A549 (cell line): ENCODE measurements around the gene CENPX. TPM values are rescaled to one million over a fixed set of nuclear protein-coding genes. Genes with fewer than 3 reads are reported as not detected.
A peak's percentile ranks its signal among the peaks of the same experiment; 100 is the strongest.

Experiments
- ATAC-seq, 2 experiments: fragments of 200-7000 bp in 1 of 2; fragments of >200 bp in 1 of 2; cut with Nextera tagmentation in 1 of 2; cut with Tn5 transposase in 1 of 2; 3 replicates each; pipeline versions ENCODE4 v1.8.0 to v1.9.1; 2018 to 2020; ENCODE audit warnings: mild to moderate bottlenecking in 1 of 2, moderate library complexity in 1 of 2
- CTCF ChIA-PET: fragments of 300-600 bp; sonication (Branson Sonifier 250); formaldehyde crosslinking; extraction: SDS; loops from one replicate; lab custom pipeline; 2021; ENCODE audit warnings: antibody characterized with exemption, inconsistent platforms; lab: Yijun Ruan, JAX
- POLR2A ChIA-PET: fragments of 350-600 bp; formaldehyde crosslinking; extraction: SDS; loops from one replicate; lab custom pipeline; 2021; ENCODE audit warnings: antibody characterized with exemption, inconsistent platforms; lab: Yijun Ruan, JAX
- DNase-seq, 2 experiments: peaks; one replicate each; pipeline versions ENCODE4 v3.0.0 to v3.0.0-alpha.2; 2011 to 2016; ENCODE audit warnings: low read depth in 1 of 2, low spot score in 1 of 2
- FAIRE-seq: peaks from 2 replicates; lab custom pipeline; 2011; peaks lifted over from hg19 to GRCh38; lab: Jason Lieb, UNC
- H3K27ac ChIP-seq, 2 experiments: fragments of >200 bp; sonication (Bioruptor Twin); formaldehyde crosslinking; 3 replicates each; pipeline ENCODE4 v1.5.1; 2016 to 2017
- H3K4me1 ChIP-seq: fragments of >200 bp; sonication (Bioruptor Twin); formaldehyde crosslinking; 3 replicates; pipeline ENCODE4 v1.6.1; 2016
- H3K4me2 ChIP-seq: fragments of >200 bp; sonication (Bioruptor Twin); formaldehyde crosslinking; 3 replicates; pipeline ENCODE4 v1.6.1; 2016
- H3K4me3 ChIP-seq: fragments of >200 bp; sonication (Bioruptor Twin); formaldehyde crosslinking; 3 replicates; pipeline ENCODE4 v1.5.1; 2016
- H3K9me3 ChIP-seq: fragments of >200 bp; sonication (Bioruptor Twin); formaldehyde crosslinking; 3 replicates; pipeline ENCODE4 v1.6.1; 2016
- CBX8 ChIP-seq: fragments of 200-600 bp; sonication (generic); IDR thresholded peaks from 2 replicates; pipeline ENCODE4 v1.6.1; 2016
- CEBPB ChIP-seq, 2 experiments: fragments of >200 bp in 1 of 2; sonication (Bioruptor Twin) in 1 of 2; formaldehyde crosslinking in 1 of 2; IDR thresholded peaks; 2 replicates each; pipeline ENCODE4 v1.6.1; 2012 to 2016
- CHD4 ChIP-seq: fragments of 200-600 bp; sonication (generic); IDR thresholded peaks from 2 replicates; pipeline ENCODE4 v1.6.1; 2016; ENCODE audit warnings: antibody characterized with exemption, mild to moderate bottlenecking, borderline replicate concordance
- EHF ChIP-seq: fragments of 250-450 bp; sonication (Bioruptor Pico); IDR thresholded peaks from 2 replicates; pipeline ENCODE4 v1.5.0; 2020; ENCODE audit warnings: mild to moderate bottlenecking
- EHMT2 ChIP-seq: fragments of 200-600 bp; sonication (generic); IDR thresholded peaks from 2 replicates; pipeline ENCODE4 v1.6.1; 2016; ENCODE audit warnings: antibody characterized with exemption, low read depth, mild to moderate bottlenecking, moderate library complexity
- ESRRA ChIP-seq: fragments of 150-350 bp; IDR thresholded peaks from 2 replicates; pipeline ENCODE4 v1.6.1; 2014; ENCODE audit warnings: mild to moderate bottlenecking, low read length, borderline replicate concordance
- FOXS1 ChIP-seq: fragments of 250-450 bp; sonication (Bioruptor Pico); IDR thresholded peaks from 2 replicates; pipeline ENCODE4 v1.5.0; 2020; ENCODE audit warnings: mild to moderate bottlenecking, moderate library complexity
- HES2 ChIP-seq: fragments of >200 bp; sonication (Bioruptor Twin); formaldehyde crosslinking; IDR thresholded peaks from 2 replicates; pipeline ENCODE4 v1.6.1; 2016
- HOXB13 ChIP-seq: fragments of 250-450 bp; sonication (Bioruptor Pico); IDR thresholded peaks from 2 replicates; pipeline ENCODE4 v1.5.0; 2020; ENCODE audit warnings: low read depth, mild to moderate bottlenecking, moderate library complexity
- JUN ChIP-seq, 2 experiments: fragments of >200 bp; sonication (Bioruptor Twin); formaldehyde crosslinking; IDR thresholded peaks; 2 replicates in 1 of 2; 3 replicates in 1 of 2; pipeline ENCODE4 v1.6.1; 2016 to 2017
- KDM1A ChIP-seq: fragments of 200-600 bp; sonication (generic); IDR thresholded peaks from 2 replicates; pipeline ENCODE4 v1.6.1; 2016; ENCODE audit warnings: low read depth, mild to moderate bottlenecking
- MAX ChIP-seq: IDR thresholded peaks from 2 replicates; pipeline ENCODE4 v1.6.1; 2012
- MYC ChIP-seq: IDR thresholded peaks from 2 replicates; pipeline ENCODE4 v1.6.1; 2012; ENCODE audit warnings: mild to moderate bottlenecking, inconsistent platforms, low read length, improper control_type of control experiment, borderline replicate concordance
- POLR2A ChIP-seq: IDR thresholded peaks from 2 replicates; pipeline ENCODE4 v1.6.1; 2012; ENCODE audit warnings: mild to moderate bottlenecking, low read length
- POLR2AphosphoS2 ChIP-seq: conservative IDR thresholded peaks from 2 replicates; pipeline ENCODE4 v1.6.1; 2012; ENCODE audit warnings: low read length, improper control_type of control experiment, inconsistent platforms
- RARB ChIP-seq: fragments of 250-450 bp; sonication (Bioruptor Pico); IDR thresholded peaks from 2 replicates; pipeline ENCODE4 v1.8.0; 2021; ENCODE audit warnings: mild to moderate bottlenecking, moderate library complexity
- REST ChIP-seq: fragments of 200-600 bp; sonication (generic); IDR thresholded peaks from 2 replicates; pipeline ENCODE4 v1.6.1; 2016; ENCODE audit warnings: antibody characterized with exemption, mild to moderate bottlenecking, moderate library complexity
- TFCP2L1 ChIP-seq: fragments of 250-450 bp; sonication (Bioruptor Pico); IDR thresholded peaks from 2 replicates; pipeline ENCODE4 v1.5.0; 2021; ENCODE audit warnings: mild to moderate bottlenecking
- WGBS: methylation state at CpG from one replicate; pipeline ENCODE4 v1.1.6; 2017; ENCODE audit errors: missing lambda C conversion rate; 5-methylcytosine and 5-hydroxymethylcytosine counted together
- polyA plus RNA-seq, 4 experiments: library from polyadenylated mRNA; depleted of rRNA in 3 of 4; stranded (reverse); fragments of >200 nt; fragmentation: RNase III in 1 of 4; extraction: RNeasy Plus Mini Kit Qiagen cat#74134 plus additional on column Dnase treatment in 1 of 4; gene quantifications; 2 replicates in 3 of 4; 3 replicates in 1 of 4; pipeline ENCODE4 v1.2.3, GENCODE V29; 2011 to 2017
- TF ChIP-seq, protein P1 (sequence below): IDR thresholded peaks from 2 replicates; pipeline ENCODE4 v1.6.1; 2012

The CENPX gene
- polyA plus RNA-seq, 2 of the 4 experiments (the other 2 are of a cell fraction), result 80.5 to 222 TPM

DNA sequence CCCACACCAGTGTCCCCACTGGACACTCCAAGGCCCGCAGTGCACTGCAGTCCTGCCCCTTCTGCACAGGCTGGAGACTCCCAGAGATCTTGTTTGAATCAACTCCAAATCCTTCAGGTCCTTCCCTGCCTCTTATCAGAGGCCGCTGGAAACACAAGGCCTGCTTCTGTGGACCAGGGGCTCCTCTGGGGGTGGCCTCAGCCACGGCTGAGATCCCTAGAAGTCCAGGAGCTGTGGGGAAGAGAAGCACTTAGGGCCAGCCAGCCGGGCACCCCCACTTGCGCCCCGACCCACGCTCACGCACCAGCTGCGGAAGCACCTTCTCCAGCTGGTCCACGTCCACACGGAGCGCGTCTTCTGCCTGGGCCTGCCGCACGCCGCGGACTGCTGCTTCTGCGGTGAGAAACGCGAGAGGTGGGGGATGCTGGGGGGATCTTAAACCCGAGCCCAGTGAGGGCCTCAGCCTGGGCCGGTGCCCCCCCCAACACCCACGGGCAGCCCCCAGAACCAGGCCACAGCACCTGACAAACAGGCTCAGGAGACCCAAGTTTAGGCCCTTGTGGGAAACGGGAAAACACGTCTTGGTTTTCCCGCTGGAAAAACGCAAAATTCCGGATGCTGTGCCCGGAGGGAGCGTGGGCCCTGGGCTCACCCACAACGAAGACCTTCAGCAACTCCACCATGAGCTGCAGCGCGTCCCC lies 3.5 kb downstream of the CENPX start:
- 88% methylated on average over 33 of the region's 33 CpGs for WGBS
- TF ChIP-seq EHF (CRISPR knock-in tag), result no peak
- TF ChIP-seq POLR2AphosphoS2, result no peak
- no peak for TF ChIP-seq CBX8
- no peak for TF ChIP-seq EHMT2
- no peak for TF ChIP-seq FOXS1 (CRISPR knock-in tag)
- no peak for TF ChIP-seq TFCP2L1 (CRISPR knock-in tag)
- TF ChIP-seq REST, result no peak
- no peak for TF ChIP-seq MAX
- ChIA-PET CTCF (interaction anchor here (0.5 to 33.2 kb wide), 30 partner anchors 11 to 326 kb away, joined by 3 to 794 read pairs (median 7); partner anchors contain the start of genes ASPSCR1, DCXR, MAFG and MYADML2), POLR2A (interaction anchor here (0.7 to 1.9 kb wide), 3 partner anchors 19 to 80 kb away, joined by 3 to 6 read pairs (median 3); partner anchors contain the start of gene DCXR)
- DNase-seq, result no peak
- no peaks in the 10 kb centered on the region for H3K9me3 ChIP-seq
- H3K4me2 ChIP-seq, result no peak overlapping the region
- ATAC-seq, result no peak
- no peak for FAIRE-seq
- H3K4me1 ChIP-seq, result peaks cover 37% of the 10 kb centered on the region
- no peak overlapping the region; a peak in 1 of 6 replicates for H3K27ac ChIP-seq
- no peak overlapping the region for H3K4me3 ChIP-seq

GRCh38 chr17:82018152-82018988 lies 4.3 kb downstream of the CENPX start:
- Histone ChIP-seq H3K4me3 (no peak overlapping the region), H3K4me1 (peaks cover 32% of the 10 kb centered on the region), H3K9me3 (no peaks in the 10 kb centered on the region), H3K4me2 (no peak overlapping the region), H3K27ac (no peak overlapping the region)
- no peak for DNase-seq
- TF ChIP-seq JUN (IDR thresholded peaks at IDR 0.05) (no peak), FOXS1 (CRISPR knock-in tag) (no peak), HOXB13 (CRISPR knock-in tag) (no peak), MYC (no peak), RARB (CRISPR knock-in tag) (no peak)
- TF ChIP-seq, protein P1, sequence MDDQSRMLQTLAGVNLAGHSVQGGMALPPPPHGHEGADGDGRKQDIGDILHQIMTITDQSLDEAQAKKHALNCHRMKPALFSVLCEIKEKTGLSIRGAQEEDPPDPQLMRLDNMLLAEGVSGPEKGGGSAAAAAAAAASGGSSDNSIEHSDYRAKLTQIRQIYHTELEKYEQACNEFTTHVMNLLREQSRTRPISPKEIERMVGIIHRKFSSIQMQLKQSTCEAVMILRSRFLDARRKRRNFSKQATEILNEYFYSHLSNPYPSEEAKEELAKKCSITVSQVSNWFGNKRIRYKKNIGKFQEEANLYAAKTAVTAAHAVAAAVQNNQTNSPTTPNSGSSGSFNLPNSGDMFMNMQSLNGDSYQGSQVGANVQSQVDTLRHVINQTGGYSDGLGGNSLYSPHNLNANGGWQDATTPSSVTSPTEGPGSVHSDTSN, result peak; percentile 1; the same call in 1 of the 2 replicates
- POLR2A ChIA-PET, result no interaction called here
- no peak for FAIRE-seq
- CTCF ChIA-PET, result interaction anchor here (0.7 to 33.2 kb wide), 17 partner anchors 11 to 149 kb away, joined by 3 to 794 read pairs (median 28); partner anchors contain the start of genes ASPSCR1, DCXR, MAFG and MYADML2
- 78% methylated on average over 19 of the region's 19 CpGs for WGBS
- no peak for ATAC-seq

- CTCF ChIA-PET, result interaction anchor here (0.7 to 33.2 kb wide), 8 partner anchors 11 to 148 kb away, joined by 3 to 794 read pairs (median 26); partner anchors contain the start of genes NOTUM and RAC3
These were observed 5.0 kb downstream of the CENPX start for GRCh38 chr17:82017612-82018151.

More at GRCh38 chr17:82017612-82018151, 5.0 kb downstream of the CENPX start:
- TF ChIP-seq POLR2A, result no peak
- no peak for TF ChIP-seq KDM1A
- TF ChIP-seq ESRRA, result no peak
- no peak for TF ChIP-seq HES2
- no peak for TF ChIP-seq CHD4
- TF ChIP-seq, protein P1, result no peak
- TF ChIP-seq CEBPB (IDR thresholded peaks at IDR 0.05), result no peak
- Histone ChIP-seq H3K4me3 (no peak overlapping the region), H3K27ac (peak overlapping the region in 1 of 2 experiments; percentile 40; a peak in 1 of 6 replicates), H3K4me1 (peaks cover 32% of the 10 kb centered on the region), H3K4me2 (no peak overlapping the region), H3K9me3 (no peaks in the 10 kb centered on the region)
- DNase-seq (no peak), ATAC-seq (no peak), FAIRE-seq (no peak)
- POLR2A ChIA-PET, result no interaction called here
- 82% methylated on average over 13 of the region's 13 CpGs for WGBS
